ENCODE results near the gene CDKN2C. TPM values are rescaled to one million over a fixed set of nuclear protein-coding genes. Genes with fewer than 3 reads are reported as not detected.
"Not testable (repeated sequence)": the region's sequence is repeated elsewhere in the genome, so short reads cannot be mapped to it uniquely, and the experiment has no call there.

The CDKN2C gene
- total RNA-seq, 2 donors from 2014 or later: 11.3 to 15.9 TPM

- Histone ChIP-seq H3K27me3 (no peaks in the 10 kb centered on the region), H3K4me3 (no peak overlapping the region), H3K36me3 (no peaks in the 10 kb centered on the region), H3K4me1 (peaks cover 0 to under 1% of the 10 kb centered on the region in 2 donors), H3K9me3 (no peaks in the 10 kb centered on the region), H3K27ac (no peak overlapping the region)
- no peak for DNase-seq (ENCODE audit: low spot score)
- no peak for TF ChIP-seq CTCF (IDR thresholded peaks at IDR 0.05)
These were observed 29.8 kb upstream of the CDKN2C start for GRCh38 chr1:50940291-50940690.

- TF ChIP-seq CTCF (IDR thresholded peaks at IDR 0.05): no peak
These were observed 27.7 kb upstream of the CDKN2C start for GRCh38 chr1:50942334-50942733.

GRCh38 chr1:50949286-50949982 is 20.6 kb upstream of the CDKN2C start:
- Histone ChIP-seq H3K4me3 (no peak overlapping the region), H3K27me3 (no peaks in the 10 kb centered on the region), H3K36me3 (no peaks in the 10 kb centered on the region), H3K9me3 (no peaks in the 10 kb centered on the region), H3K27ac (no peak overlapping the region), H3K4me1 (peaks cover 0 to 14% of the 10 kb centered on the region in 2 donors)
- no peak for TF ChIP-seq CTCF (IDR thresholded peaks at IDR 0.05)
- DNase-seq (ENCODE audit: low spot score): no peak

More at GRCh38 chr1:50942334-50942733, 27.7 kb upstream of the CDKN2C start:
- no peaks in the 10 kb centered on the region for H3K9me3 ChIP-seq
- no peaks in the 10 kb centered on the region for H3K27me3 ChIP-seq
- no peak overlapping the region for H3K4me3 ChIP-seq
- H3K36me3 ChIP-seq: no peaks in the 10 kb centered on the region
- no peak overlapping the region for H3K27ac ChIP-seq
- peaks cover 0 to 10% of the 10 kb centered on the region in 2 donors for H3K4me1 ChIP-seq
- no peak for DNase-seq (ENCODE audit: low spot score)

GRCh38 chr1:50950396-50950795 is 19.6 kb upstream of the CDKN2C start:
- no peak overlapping the region for H3K27ac ChIP-seq

GRCh38 chr1:50952566-50952965 is 17.5 kb upstream of the CDKN2C start:
- not testable (repeated sequence) for H3K36me3 ChIP-seq; H3K9me3 ChIP-seq; H3K27ac ChIP-seq; H3K4me1 ChIP-seq; DNase-seq (ENCODE audit: low spot score); H3K27me3 ChIP-seq; H3K4me3 ChIP-seq

More at GRCh38 chr1:50950396-50950795, 19.6 kb upstream of the CDKN2C start:
- no peaks in the 10 kb centered on the region for H3K36me3 ChIP-seq
- no peaks in the 10 kb centered on the region for H3K27me3 ChIP-seq
- no peaks in the 10 kb centered on the region for H3K9me3 ChIP-seq
- no peak for DNase-seq (ENCODE audit: low spot score)
- H3K4me3 ChIP-seq: no peak overlapping the region
- H3K4me1 ChIP-seq: peaks cover 0 to 12% of the 10 kb centered on the region in 2 donors
- no peak for TF ChIP-seq CTCF (IDR thresholded peaks at IDR 0.05)

GRCh38 chr1:50955116-50955515 is 14.9 kb upstream of the CDKN2C start:
- TF ChIP-seq CTCF (IDR thresholded peaks at IDR 0.05): no peak
- Histone ChIP-seq H3K36me3 (no peaks in the 10 kb centered on the region), H3K27ac (no peak overlapping the region), H3K9me3 (no peaks in the 10 kb centered on the region), H3K27me3 (no peaks in the 10 kb centered on the region), H3K4me1 (peaks cover 0 to 8% of the 10 kb centered on the region in 2 donors), H3K4me3 (no peak overlapping the region)
- no peak for DNase-seq (ENCODE audit: low spot score)
